ENCODE results near the gene MS4A2. TPM values are rescaled to one million over a fixed set of nuclear protein-coding genes. Genes with fewer than 3 reads are reported as not detected.

MS4A2 gene
- total RNA-seq, 1 donor = not detected

DNA sequence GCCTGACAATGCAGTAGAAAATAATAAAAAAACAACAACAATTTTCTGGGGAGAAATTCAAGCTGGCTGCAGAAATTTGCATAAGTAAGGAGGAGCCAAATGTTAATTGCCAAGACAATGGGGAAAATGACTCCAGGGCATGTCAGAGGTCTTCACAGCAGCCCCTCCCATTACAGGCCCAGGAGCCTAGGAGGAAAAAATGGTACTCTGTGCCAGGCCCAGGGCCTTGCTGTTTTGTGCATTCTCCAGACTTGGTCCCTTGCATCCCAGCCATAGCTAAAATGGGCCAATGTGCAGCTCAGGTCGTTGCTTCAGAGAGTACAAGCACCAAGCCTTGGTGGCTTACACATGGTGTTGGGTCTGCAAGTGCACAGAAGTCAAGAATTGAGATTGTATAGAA lies 45.5 kb downstream of the MS4A2 start:
- DNase-seq (ENCODE audit: insufficient read length, low spot score, missing footprints) = no peak
- no peaks in the 10 kb centered on the region for H3K79me2 ChIP-seq (ENCODE audit: insufficient read depth, low read length)
- no peak overlapping the region for H2AFZ ChIP-seq (ENCODE audit: low read length)
- H3K36me3 ChIP-seq (ENCODE audit: insufficient read depth, low read length) = no peaks in the 10 kb centered on the region
- H3K4me1 ChIP-seq (ENCODE audit: insufficient read depth, low read length) = no peaks in the 10 kb centered on the region
- no peaks in the 10 kb centered on the region for H3K9me3 ChIP-seq (ENCODE audit: low read depth, low read length)
- no peak overlapping the region for H3K4me2 ChIP-seq (ENCODE audit: insufficient read depth, low read length)
- H3K4me3 ChIP-seq (ENCODE audit: insufficient read depth, low read length) = no peak overlapping the region
- H3K27ac ChIP-seq (ENCODE audit: low read depth, low read length) = no peak overlapping the region
- no peaks in the 10 kb centered on the region for H3K27me3 ChIP-seq (ENCODE audit: insufficient read depth, low read length)
- no peak for TF ChIP-seq CTCF (IDR thresholded peaks at IDR 0.05; ENCODE audit: extremely low read depth, low read depth, low read length)
- H4K20me1 ChIP-seq (ENCODE audit: insufficient read depth, low read length) = no peaks in the 10 kb centered on the region

DNA sequence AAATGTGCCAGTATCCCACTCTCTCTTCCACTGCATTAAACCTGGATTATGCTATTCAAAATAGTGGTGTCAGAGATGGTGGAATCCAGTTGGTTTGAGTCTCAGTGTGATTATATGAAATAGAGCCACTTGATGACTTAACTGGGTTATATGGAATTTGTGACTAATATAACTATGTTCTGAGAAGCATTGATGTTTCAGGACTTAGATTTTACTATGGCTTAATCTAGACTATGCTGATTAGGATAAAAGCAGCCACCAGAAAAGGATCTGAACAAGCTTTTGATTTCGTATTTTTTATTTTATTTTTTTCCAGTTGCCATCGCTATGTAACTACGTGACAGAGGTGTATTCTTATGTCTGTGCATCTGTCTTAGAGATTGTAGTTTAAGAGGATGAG lies 55.3 kb downstream of the MS4A2 start:
- Histone ChIP-seq H3K4me2 (ENCODE audit: insufficient read depth, low read length) (no peak overlapping the region), H3K4me3 (ENCODE audit: insufficient read depth, low read length) (no peak overlapping the region), H3K36me3 (ENCODE audit: insufficient read depth, low read length) (no peaks in the 10 kb centered on the region), H3K79me2 (ENCODE audit: insufficient read depth, low read length) (no peaks in the 10 kb centered on the region), H2AFZ (ENCODE audit: low read length) (no peak overlapping the region), H4K20me1 (ENCODE audit: insufficient read depth, low read length) (no peaks in the 10 kb centered on the region), H3K27ac (ENCODE audit: low read depth, low read length) (no peak overlapping the region), H3K27me3 (ENCODE audit: insufficient read depth, low read length) (no peaks in the 10 kb centered on the region), H3K9me3 (ENCODE audit: low read depth, low read length) (no peaks in the 10 kb centered on the region), H3K4me1 (ENCODE audit: insufficient read depth, low read length) (no peaks in the 10 kb centered on the region)
- no peak for DNase-seq (ENCODE audit: insufficient read length, low spot score, missing footprints)
- no peak for TF ChIP-seq CTCF (IDR thresholded peaks at IDR 0.05; ENCODE audit: extremely low read depth, low read depth, low read length)

DNA sequence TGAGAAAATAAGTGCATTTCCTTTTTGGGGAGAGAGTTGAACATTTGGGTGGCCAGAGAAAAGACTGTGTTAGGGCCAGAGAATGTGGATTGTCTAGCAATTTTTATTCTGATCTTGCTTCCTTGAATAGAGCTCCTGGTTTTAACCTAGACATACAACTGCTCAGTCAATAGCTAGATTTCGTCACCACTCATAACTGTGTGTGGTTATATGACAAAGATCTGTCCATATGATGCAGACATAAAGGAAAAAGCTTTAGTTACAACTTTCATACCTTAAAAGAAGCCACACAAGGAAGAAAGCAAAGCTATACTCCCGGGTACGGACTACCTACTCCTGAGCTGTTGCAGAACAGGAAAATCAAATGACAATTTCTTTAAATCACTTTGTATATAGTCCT lies 57.2 kb downstream of the MS4A2 start:
- Histone ChIP-seq H3K79me2 (ENCODE audit: insufficient read depth, low read length) (no peaks in the 10 kb centered on the region), H3K4me1 (ENCODE audit: insufficient read depth, low read length) (no peaks in the 10 kb centered on the region), H4K20me1 (ENCODE audit: insufficient read depth, low read length) (no peaks in the 10 kb centered on the region), H3K27me3 (ENCODE audit: insufficient read depth, low read length) (no peaks in the 10 kb centered on the region), H3K9me3 (ENCODE audit: low read depth, low read length) (no peaks in the 10 kb centered on the region), H3K4me2 (ENCODE audit: insufficient read depth, low read length) (no peak overlapping the region), H3K36me3 (ENCODE audit: insufficient read depth, low read length) (no peaks in the 10 kb centered on the region), H2AFZ (ENCODE audit: low read length) (no peak overlapping the region), H3K4me3 (ENCODE audit: insufficient read depth, low read length) (no peak overlapping the region), H3K27ac (ENCODE audit: low read depth, low read length) (no peak overlapping the region)
- no peak for DNase-seq (ENCODE audit: insufficient read length, low spot score, missing footprints)
- TF ChIP-seq CTCF (IDR thresholded peaks at IDR 0.05; ENCODE audit: extremely low read depth, low read depth, low read length) = no peak

Other genes starting within 250 kb of the MS4A2 start
- not detected in 2 replicates for gene CBLIF, start 243.2 kb upstream of the MS4A2 start, total RNA-seq
- not detected in 2 replicates for gene TCN1, start 222.2 kb upstream of the MS4A2 start, total RNA-seq
- gene OOSP3, start 209.9 kb upstream of the MS4A2 start, total RNA-seq = not detected in 2 replicates
- gene OOSP1, start 150.2 kb upstream of the MS4A2 start, total RNA-seq = not detected in 2 replicates
- not detected in 2 replicates for gene OOSP4A, start 124.6 kb upstream of the MS4A2 start, total RNA-seq
- gene OOSP4B, start 71.5 kb upstream of the MS4A2 start, total RNA-seq = not detected in 2 replicates
- not detected in 2 replicates for gene OOSP2, start 48.3 kb upstream of the MS4A2 start, total RNA-seq
- gene MS4A3, start 32.0 kb upstream of the MS4A2 start, total RNA-seq = not detected in 2 replicates
- under 0.01 TPM in 1 of 2 replicates, not detected in the other for gene MS4A6A, start 94.4 kb downstream of the MS4A2 start, total RNA-seq
- gene MS4A4E, start 154.5 kb downstream of the MS4A2 start, total RNA-seq = not detected in 2 replicates
- under 0.01 and 0.36 TPM in 2 replicates for gene MS4A4A, start 192.0 kb downstream of the MS4A2 start, total RNA-seq
- gene MS4A6E, start 238.6 kb downstream of the MS4A2 start, total RNA-seq = not detected in 2 replicates